ENCODE measurements around the gene CD27.
"Not testable (repeated sequence)": the region's sequence is repeated elsewhere in the genome, so short reads cannot be mapped to it uniquely, and the experiment has no call there.

The CD27 gene

GRCh38 chr12:6444704-6445688 is at the start of gene CD27:
Gene CD27, plus strand, starts transcription at chr12:6444955. Its CDS starts 141 bp downstream, at chr12:6445096.
- DNase-seq: no peak

GRCh38 chr12:6396031-6396430 is 48.7 kb upstream of the CD27 start:
- no peak for DNase-seq

GRCh38 chr12:6399884-6400644 is 44.7 kb upstream of the CD27 start:
- DNase-seq: no peak

- DNase-seq: no peak
Observed at GRCh38 chr12:6404390-6404789, 40.4 kb upstream of the CD27 start.

- peak in 1 of 3 experiments; percentile 23 for DNase-seq
Observed at GRCh38 chr12:6405963-6406362, 38.8 kb upstream of the CD27 start.

- DNase-seq: peak in 1 of 3 experiments; percentile 40
Observed at GRCh38 chr12:6407236-6407954, 37.4 kb upstream of the CD27 start.

- no peak for DNase-seq
Observed at GRCh38 chr12:6416596-6416995, 28.2 kb upstream of the CD27 start.

- no peak for DNase-seq
Observed at GRCh38 chr12:6418796-6419195, 26.0 kb upstream of the CD27 start.

- DNase-seq: no peak
Observed at GRCh38 chr12:6420364-6420763, 24.4 kb upstream of the CD27 start.

- peak; percentile 81 to 96 (median 87) for DNase-seq
Observed at GRCh38 chr12:6423267-6424007, 21.3 kb upstream of the CD27 start.

- no peak for DNase-seq
Observed at GRCh38 chr12:6424008-6424347, 20.8 kb upstream of the CD27 start.

GRCh38 chr12:6424866-6425265 is 19.9 kb upstream of the CD27 start:
- no peak for DNase-seq

GRCh38 chr12:6425590-6426531 is 18.9 kb upstream of the CD27 start:
- no peak for DNase-seq

- no peak for DNase-seq
Observed at GRCh38 chr12:6426882-6427671, 17.7 kb upstream of the CD27 start.

- not testable (repeated sequence) for DNase-seq
Observed at GRCh38 chr12:6427796-6428195, 17.0 kb upstream of the CD27 start.

GRCh38 chr12:6428326-6428725 is 16.4 kb upstream of the CD27 start:
- DNase-seq: no peak

GRCh38 chr12:6430124-6430989 is 14.4 kb upstream of the CD27 start:
- DNase-seq: no peak

- DNase-seq: no peak
Observed at GRCh38 chr12:6432991-6433390, 11.8 kb upstream of the CD27 start.
